Body of pancreas (tissue), 4 donors: ENCODE results near the gene CNTNAP5.

Experiments
- CTCF ChIP-seq, 7 experiments: fragments of 450-650 bp in 4 of 7; fragments of 200-600 bp in 3 of 7; sonication (generic) in 3 of 7; IDR thresholded peaks; one replicate each; pipeline ENCODE4 v1.5.1; 2016 to 2019; ENCODE audit warnings: antibody characterized with exemption in 7 of 7
- POLR2A ChIP-seq, 3 donors: fragments of 450-650 bp; IDR thresholded peaks; one replicate each; pipeline ENCODE4 v1.6.1; 2016; ENCODE audit warnings: antibody characterized with exemption in 3 of 3, mild to moderate bottlenecking in 2 of 3

DNA sequence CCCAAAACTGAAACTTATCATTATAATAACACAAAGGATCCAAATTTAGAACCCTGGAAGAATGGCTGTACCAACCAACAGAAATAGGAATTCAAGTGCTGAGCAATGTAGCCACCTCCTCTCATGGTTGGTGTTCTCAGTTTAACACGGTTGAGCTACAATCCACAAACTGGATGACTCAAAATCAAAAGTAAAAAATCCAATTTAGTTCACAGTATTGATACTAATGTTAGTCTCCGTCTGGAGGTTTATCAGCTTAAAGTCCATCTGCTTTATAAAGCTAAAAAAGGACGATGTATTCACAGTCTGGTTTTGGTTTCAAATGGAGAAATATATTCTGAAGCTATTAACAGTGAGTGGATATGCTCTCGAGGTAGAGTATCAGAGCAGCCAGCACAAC is 40.5 kb downstream of the CNTNAP5 start:
- TF ChIP-seq CTCF (IDR thresholded peaks at IDR 0.05) = no peak
- no peak for TF ChIP-seq POLR2A (IDR thresholded peaks at IDR 0.05)
